Measurements from ENCODE around the gene ZNF470.

DNA sequence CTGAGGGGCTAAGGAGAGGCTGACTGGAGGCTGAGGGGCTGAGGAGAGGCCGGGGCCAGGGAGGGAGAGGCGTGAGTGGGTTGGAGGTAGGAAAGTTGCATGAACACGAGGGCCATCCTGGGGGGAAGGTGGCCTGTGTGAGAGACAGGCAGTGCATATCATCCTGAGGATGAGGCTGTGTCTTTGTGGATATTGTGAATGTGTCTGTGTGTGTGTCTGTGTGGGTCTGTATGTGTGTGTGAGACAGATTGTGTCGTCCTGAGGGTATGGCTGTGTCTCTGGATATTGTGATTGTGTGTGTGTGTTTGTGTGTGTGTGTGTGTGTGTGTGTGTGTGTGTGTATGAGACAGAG is 28.3 kb downstream of the ZNF470 start:
- TF ChIP-seq, protein P1, sequence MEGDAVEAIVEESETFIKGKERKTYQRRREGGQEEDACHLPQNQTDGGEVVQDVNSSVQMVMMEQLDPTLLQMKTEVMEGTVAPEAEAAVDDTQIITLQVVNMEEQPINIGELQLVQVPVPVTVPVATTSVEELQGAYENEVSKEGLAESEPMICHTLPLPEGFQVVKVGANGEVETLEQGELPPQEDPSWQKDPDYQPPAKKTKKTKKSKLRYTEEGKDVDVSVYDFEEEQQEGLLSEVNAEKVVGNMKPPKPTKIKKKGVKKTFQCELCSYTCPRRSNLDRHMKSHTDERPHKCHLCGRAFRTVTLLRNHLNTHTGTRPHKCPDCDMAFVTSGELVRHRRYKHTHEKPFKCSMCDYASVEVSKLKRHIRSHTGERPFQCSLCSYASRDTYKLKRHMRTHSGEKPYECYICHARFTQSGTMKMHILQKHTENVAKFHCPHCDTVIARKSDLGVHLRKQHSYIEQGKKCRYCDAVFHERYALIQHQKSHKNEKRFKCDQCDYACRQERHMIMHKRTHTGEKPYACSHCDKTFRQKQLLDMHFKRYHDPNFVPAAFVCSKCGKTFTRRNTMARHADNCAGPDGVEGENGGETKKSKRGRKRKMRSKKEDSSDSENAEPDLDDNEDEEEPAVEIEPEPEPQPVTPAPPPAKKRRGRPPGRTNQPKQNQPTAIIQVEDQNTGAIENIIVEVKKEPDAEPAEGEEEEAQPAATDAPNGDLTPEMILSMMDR (IDR thresholded peaks at IDR 0.05): no peak
- TF ChIP-seq EZH2 (IDR thresholded peaks at IDR 0.05) (no peak), EZH2phosphoT487 (IDR thresholded peaks at IDR 0.05) (no peak)

All from neural progenitor cell (in vitro differentiated cells).